ENCODE data around the gene THEMIS. TPM values are rescaled to one million over a fixed set of nuclear protein-coding genes. Genes with fewer than 3 reads are reported as not detected.

Gene THEMIS
- polyA plus RNA-seq, 1 donor from 2014 or later: not detected

GRCh38 chr6:127790571-127790970 lies 110.3 kb downstream of the THEMIS start:
- TF ChIP-seq SMC3 (conservative IDR thresholded peaks at IDR 0.05; ENCODE audit: poor library complexity) (no peak), EZH2 (IDR thresholded peaks at IDR 0.05; ENCODE audit: borderline replicate concordance, insufficient read depth, low read length, poor library complexity, severe bottlenecking) (no peak), MXI1 (conservative IDR thresholded peaks at IDR 0.05; ENCODE audit: poor library complexity, severe bottlenecking) (no peak), RAD21 (conservative IDR thresholded peaks at IDR 0.05) (no peak), EP300 (conservative IDR thresholded peaks at IDR 0.05; ENCODE audit: poor library complexity, severe bottlenecking) (no peak), POLR2AphosphoS5 (IDR thresholded peaks at IDR 0.05) (no peak), TAF1 (IDR thresholded peaks at IDR 0.05; ENCODE audit: low read depth) (no peak), REST (IDR thresholded peaks at IDR 0.05; ENCODE audit: borderline replicate concordance) (no peak), CTCF (IDR thresholded peaks at IDR 0.05; ENCODE audit: poor library complexity, severe bottlenecking) (no peak)

GRCh38 chr6:127786109-127786508 lies 114.7 kb downstream of the THEMIS start:
- no peak overlapping the region for H3K27ac ChIP-seq (ENCODE audit: low read length)
- no peak overlapping the region for H3K4me3 ChIP-seq (ENCODE audit: low read length)
- TF ChIP-seq POLR2AphosphoS5 (IDR thresholded peaks at IDR 0.05) (no peak), EZH2 (IDR thresholded peaks at IDR 0.05; ENCODE audit: borderline replicate concordance, insufficient read depth, low read length, poor library complexity, severe bottlenecking) (no peak), EP300 (conservative IDR thresholded peaks at IDR 0.05; ENCODE audit: poor library complexity, severe bottlenecking) (no peak), SMC3 (conservative IDR thresholded peaks at IDR 0.05; ENCODE audit: poor library complexity) (no peak), MXI1 (conservative IDR thresholded peaks at IDR 0.05; ENCODE audit: poor library complexity, severe bottlenecking) (no peak), CTCF (IDR thresholded peaks at IDR 0.05; ENCODE audit: poor library complexity, severe bottlenecking) (no peak), TAF1 (IDR thresholded peaks at IDR 0.05; ENCODE audit: low read depth) (no peak), RAD21 (conservative IDR thresholded peaks at IDR 0.05) (no peak), REST (IDR thresholded peaks at IDR 0.05; ENCODE audit: borderline replicate concordance) (no peak)
- H2AFZ ChIP-seq (ENCODE audit: low read depth, low read length): no peak overlapping the region
- no peak overlapping the region for H3K4me2 ChIP-seq (ENCODE audit: low read length)
- no peaks in the 10 kb centered on the region for H3K9me2 ChIP-seq (ENCODE audit: insufficient read depth, low read length)
- H3K9ac ChIP-seq (ENCODE audit: low read length): no peak overlapping the region
- H3K27me3 ChIP-seq (ENCODE audit: insufficient read depth, low read depth, low read length): no peaks in the 10 kb centered on the region
- H3K79me2 ChIP-seq (replicated peaks; ENCODE audit: insufficient read depth, low read length): no peaks in the 10 kb centered on the region
- H3K9me3 ChIP-seq (ENCODE audit: low read length): no peaks in the 10 kb centered on the region
- no peaks in the 10 kb centered on the region for H3F3A ChIP-seq (ENCODE audit: insufficient read depth, low read length, poor library complexity, severe bottlenecking)
- no peaks in the 10 kb centered on the region for H3K36me3 ChIP-seq (ENCODE audit: insufficient read depth, low read length)
- no peaks in the 10 kb centered on the region for H4K20me1 ChIP-seq (ENCODE audit: insufficient read depth)

More at GRCh38 chr6:127790571-127790970, 110.3 kb downstream of the THEMIS start:
- Histone ChIP-seq H2AFZ (ENCODE audit: low read depth, low read length) (no peak overlapping the region), H3K36me3 (ENCODE audit: insufficient read depth, low read length) (no peaks in the 10 kb centered on the region), H3K4me2 (ENCODE audit: low read length) (no peak overlapping the region), H3K27ac (ENCODE audit: low read length) (no peak overlapping the region), H3K79me2 (replicated peaks; ENCODE audit: insufficient read depth, low read length) (no peaks in the 10 kb centered on the region), H3K9me2 (ENCODE audit: insufficient read depth, low read length) (no peaks in the 10 kb centered on the region), H3K9ac (ENCODE audit: low read length) (no peak overlapping the region), H3K4me3 (ENCODE audit: low read length) (no peak overlapping the region), H4K20me1 (ENCODE audit: insufficient read depth) (no peaks in the 10 kb centered on the region), H3K9me3 (ENCODE audit: low read length) (no peaks in the 10 kb centered on the region), H3F3A (ENCODE audit: insufficient read depth, low read length, poor library complexity, severe bottlenecking) (no peaks in the 10 kb centered on the region), H3K27me3 (ENCODE audit: insufficient read depth, low read depth, low read length) (no peaks in the 10 kb centered on the region)

Data from neural cell (in vitro differentiated cells).